HepG2 (cell line): ENCODE data around the gene KCTD1.

ENCODE experiments used
- HNRNPH1 ChIP-seq: fragments of 200-400 bp; formaldehyde crosslinking; optimal IDR thresholded peaks from 2 replicates; pipeline ENCODE3; 2017; ENCODE audit warnings: mild to moderate bottlenecking, low read depth, low read length
- TF ChIP-seq, protein P1 (sequence below): sonication (generic); formaldehyde crosslinking; IDR thresholded peaks from 2 replicates; pipeline ENCODE4 v1.4.0; 2020; ENCODE audit warnings: low read depth, missing genetic modification reagents
- TF ChIP-seq, protein P2 (sequence below): sonication (generic); formaldehyde crosslinking; IDR thresholded peaks from one replicate; pipeline ENCODE4 v1.5.1; 2020; ENCODE audit warnings: mild to moderate bottlenecking, missing genetic modification reagents; ENCODE audit errors: not compliant biosample characterization
- TF ChIP-seq, protein P3 (sequence below): sonication (generic); formaldehyde crosslinking; IDR thresholded peaks from 2 replicates; pipeline ENCODE4 v1.4.0; 2020; ENCODE audit warnings: missing genetic modification reagents

DNA sequence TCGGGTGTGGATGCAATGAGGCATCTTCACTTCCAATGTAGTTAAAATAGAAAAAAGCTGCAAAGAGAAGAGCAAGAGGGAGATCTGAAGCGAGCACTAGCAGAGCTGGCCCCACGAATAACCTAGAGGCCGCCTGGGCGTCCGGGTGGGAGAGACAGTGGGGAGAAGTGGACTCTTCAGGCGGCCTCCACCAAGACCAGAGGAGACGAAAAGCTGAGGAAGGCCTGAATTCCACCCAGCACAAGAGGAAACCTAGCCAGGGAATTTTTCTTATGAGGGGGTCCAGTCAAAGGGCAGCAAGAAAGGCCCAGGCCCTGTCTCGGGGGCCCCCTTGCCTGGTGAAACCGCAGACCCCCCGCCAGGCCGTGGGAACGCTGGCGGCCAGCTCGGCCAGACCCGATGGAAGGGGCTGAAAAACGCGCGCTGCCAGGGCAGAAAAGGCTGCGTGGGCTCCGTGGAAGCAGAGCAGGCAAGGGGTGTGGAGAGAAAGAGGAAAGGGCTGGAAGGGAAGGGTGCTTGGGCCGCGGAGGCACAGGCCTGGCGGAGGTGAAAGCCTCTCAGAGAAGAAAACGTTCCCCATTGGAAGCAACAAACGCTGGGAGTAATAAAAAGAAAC, 69.2 kb downstream of the KCTD1 start:
- TF ChIP-seq, protein P1, sequence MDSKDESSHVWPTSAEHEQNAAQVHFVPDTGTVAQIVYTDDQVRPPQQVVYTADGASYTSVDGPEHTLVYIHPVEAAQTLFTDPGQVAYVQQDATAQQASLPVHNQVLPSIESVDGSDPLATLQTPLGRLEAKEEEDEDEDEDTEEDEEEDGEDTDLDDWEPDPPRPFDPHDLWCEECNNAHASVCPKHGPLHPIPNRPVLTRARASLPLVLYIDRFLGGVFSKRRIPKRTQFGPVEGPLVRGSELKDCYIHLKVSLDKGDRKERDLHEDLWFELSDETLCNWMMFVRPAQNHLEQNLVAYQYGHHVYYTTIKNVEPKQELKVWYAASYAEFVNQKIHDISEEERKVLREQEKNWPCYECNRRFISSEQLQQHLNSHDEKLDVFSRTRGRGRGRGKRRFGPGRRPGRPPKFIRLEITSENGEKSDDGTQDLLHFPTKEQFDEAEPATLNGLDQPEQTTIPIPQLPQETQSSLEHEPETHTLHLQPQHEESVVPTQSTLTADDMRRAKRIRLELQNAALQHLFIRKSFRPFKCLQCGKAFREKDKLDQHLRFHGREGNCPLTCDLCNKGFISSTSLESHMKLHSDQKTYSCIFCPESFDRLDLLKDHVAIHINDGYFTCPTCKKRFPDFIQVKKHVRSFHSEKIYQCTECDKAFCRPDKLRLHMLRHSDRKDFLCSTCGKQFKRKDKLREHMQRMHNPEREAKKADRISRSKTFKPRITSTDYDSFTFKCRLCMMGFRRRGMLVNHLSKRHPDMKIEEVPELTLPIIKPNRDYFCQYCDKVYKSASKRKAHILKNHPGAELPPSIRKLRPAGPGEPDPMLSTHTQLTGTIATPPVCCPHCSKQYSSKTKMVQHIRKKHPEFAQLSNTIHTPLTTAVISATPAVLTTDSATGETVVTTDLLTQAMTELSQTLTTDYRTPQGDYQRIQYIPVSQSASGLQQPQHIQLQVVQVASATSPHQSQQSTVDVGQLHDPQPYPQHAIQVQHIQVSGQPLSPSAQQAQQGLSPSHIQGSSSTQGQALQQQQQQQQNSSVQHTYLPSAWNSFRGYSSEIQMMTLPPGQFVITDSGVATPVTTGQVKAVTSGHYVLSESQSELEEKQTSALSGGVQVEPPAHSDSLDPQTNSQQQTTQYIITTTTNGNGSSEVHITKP, result no peak
- TF ChIP-seq, protein P2, sequence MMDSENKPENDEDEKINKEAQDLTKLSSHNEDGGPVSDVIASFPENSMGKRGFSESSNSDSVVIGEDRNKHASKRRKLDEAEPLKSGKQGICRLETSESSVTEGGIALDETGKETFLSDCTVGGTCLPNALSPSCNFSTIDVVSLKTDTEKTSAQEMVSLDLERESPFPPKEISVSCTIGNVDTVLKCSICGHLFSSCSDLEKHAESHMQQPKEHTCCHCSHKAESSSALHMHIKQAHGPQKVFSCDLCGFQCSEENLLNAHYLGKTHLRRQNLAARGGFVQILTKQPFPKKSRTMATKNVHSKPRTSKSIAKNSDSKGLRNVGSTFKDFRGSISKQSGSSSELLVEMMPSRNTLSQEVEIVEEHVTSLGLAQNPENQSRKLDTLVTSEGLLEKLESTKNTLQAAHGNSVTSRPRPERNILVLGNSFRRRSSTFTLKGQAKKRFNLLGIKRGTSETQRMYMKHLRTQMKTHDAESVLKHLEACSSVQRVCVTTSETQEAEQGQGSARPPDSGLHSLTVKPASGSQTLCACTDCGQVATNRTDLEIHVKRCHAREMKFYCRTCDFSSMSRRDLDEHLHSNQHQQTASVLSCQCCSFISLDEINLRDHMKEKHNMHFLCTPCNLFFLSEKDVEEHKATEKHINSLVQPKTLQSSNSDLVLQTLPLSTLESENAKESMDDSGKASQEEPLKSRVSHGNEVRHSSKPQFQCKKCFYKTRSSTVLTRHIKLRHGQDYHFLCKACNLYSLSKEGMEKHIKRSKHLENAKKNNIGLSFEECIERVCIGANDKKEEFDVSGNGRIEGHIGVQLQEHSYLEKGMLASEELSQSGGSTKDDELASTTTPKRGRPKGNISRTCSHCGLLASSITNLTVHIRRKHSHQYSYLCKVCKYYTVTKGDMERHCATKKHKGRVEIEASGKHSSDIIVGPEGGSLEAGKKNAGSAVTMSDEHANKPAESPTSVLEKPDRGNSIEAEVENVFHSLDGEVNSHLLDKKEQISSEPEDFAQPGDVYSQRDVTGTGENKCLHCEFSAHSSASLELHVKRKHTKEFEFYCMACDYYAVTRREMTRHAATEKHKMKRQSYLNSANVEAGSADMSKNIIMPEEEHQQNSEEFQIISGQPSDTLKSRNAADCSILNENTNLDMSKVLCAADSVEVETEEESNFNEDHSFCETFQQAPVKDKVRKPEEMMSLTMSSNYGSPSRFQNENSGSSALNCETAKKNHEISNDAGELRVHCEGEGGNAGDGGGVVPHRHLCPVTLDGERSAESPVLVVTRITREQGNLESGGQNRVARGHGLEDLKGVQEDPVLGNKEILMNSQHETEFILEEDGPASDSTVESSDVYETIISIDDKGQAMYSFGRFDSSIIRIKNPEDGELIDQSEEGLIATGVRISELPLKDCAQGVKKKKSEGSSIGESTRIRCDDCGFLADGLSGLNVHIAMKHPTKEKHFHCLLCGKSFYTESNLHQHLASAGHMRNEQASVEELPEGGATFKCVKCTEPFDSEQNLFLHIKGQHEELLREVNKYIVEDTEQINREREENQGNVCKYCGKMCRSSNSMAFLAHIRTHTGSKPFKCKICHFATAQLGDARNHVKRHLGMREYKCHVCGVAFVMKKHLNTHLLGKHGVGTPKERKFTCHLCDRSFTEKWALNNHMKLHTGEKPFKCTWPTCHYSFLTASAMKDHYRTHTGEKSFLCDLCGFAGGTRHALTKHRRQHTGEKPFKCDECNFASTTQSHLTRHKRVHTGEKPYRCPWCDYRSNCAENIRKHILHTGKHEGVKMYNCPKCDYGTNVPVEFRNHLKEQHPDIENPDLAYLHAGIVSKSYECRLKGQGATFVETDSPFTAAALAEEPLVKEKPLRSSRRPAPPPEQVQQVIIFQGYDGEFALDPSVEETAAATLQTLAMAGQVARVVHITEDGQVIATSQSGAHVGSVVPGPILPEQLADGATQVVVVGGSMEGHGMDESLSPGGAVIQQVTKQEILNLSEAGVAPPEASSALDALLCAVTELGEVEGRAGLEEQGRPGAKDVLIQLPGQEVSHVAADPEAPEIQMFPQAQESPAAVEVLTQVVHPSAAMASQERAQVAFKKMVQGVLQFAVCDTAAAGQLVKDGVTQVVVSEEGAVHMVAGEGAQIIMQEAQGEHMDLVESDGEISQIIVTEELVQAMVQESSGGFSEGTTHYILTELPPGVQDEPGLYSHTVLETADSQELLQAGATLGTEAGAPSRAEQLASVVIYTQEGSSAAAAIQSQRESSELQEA (CRISPR knock-in tag), result no peak
- no peak for TF ChIP-seq HNRNPH1
- TF ChIP-seq, protein P3, sequence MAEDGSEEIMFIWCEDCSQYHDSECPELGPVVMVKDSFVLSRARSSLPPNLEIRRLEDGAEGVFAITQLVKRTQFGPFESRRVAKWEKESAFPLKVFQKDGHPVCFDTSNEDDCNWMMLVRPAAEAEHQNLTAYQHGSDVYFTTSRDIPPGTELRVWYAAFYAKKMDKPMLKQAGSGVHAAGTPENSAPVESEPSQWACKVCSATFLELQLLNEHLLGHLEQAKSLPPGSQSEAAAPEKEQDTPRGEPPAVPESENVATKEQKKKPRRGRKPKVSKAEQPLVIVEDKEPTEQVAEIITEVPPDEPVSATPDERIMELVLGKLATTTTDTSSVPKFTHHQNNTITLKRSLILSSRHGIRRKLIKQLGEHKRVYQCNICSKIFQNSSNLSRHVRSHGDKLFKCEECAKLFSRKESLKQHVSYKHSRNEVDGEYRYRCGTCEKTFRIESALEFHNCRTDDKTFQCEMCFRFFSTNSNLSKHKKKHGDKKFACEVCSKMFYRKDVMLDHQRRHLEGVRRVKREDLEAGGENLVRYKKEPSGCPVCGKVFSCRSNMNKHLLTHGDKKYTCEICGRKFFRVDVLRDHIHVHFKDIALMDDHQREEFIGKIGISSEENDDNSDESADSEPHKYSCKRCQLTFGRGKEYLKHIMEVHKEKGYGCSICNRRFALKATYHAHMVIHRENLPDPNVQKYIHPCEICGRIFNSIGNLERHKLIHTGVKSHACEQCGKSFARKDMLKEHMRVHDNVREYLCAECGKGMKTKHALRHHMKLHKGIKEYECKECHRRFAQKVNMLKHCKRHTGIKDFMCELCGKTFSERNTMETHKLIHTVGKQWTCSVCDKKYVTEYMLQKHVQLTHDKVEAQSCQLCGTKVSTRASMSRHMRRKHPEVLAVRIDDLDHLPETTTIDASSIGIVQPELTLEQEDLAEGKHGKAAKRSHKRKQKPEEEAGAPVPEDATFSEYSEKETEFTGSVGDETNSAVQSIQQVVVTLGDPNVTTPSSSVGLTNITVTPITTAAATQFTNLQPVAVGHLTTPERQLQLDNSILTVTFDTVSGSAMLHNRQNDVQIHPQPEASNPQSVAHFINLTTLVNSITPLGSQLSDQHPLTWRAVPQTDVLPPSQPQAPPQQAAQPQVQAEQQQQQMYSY (CRISPR knock-in tag), result no peak
